Limb (tissue), 2 donors: ENCODE measurements around the gene AGBL3.

Experiments used
- DNase-seq, 2 donors: peaks; one replicate each; pipeline ENCODE4 v3.0.0-alpha.2; 2016; ENCODE audit errors: extremely low spot score in 2 of 2

AGBL3 gene

DNA sequence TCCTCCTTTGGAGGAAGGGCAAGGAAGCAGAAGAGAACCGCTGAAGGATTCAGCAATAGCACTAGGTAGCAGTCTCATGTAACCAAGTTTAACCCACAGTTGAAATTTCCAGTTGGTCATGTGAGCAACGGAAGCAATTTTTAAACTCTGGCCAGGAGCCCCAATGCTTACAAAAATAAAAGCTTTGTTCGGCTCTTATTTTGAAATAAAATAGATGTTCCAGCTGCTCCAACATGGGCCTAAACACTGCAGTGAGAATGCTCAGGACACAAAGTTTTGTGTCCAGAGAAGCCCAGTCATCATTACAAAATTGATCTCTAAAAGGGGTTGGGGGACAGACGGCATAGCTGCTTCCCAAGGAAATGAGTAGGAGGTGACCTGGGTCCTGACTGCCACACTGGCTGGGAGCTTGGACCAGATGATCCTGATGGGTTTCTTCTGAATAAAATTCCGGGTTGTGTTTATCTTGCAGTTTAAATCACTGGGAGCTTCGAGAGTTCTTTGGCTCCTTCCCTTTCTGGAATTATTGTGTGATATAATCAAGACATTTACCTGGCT, 161.1 kb downstream of the AGBL3 start:
- no peak for DNase-seq

DNA sequence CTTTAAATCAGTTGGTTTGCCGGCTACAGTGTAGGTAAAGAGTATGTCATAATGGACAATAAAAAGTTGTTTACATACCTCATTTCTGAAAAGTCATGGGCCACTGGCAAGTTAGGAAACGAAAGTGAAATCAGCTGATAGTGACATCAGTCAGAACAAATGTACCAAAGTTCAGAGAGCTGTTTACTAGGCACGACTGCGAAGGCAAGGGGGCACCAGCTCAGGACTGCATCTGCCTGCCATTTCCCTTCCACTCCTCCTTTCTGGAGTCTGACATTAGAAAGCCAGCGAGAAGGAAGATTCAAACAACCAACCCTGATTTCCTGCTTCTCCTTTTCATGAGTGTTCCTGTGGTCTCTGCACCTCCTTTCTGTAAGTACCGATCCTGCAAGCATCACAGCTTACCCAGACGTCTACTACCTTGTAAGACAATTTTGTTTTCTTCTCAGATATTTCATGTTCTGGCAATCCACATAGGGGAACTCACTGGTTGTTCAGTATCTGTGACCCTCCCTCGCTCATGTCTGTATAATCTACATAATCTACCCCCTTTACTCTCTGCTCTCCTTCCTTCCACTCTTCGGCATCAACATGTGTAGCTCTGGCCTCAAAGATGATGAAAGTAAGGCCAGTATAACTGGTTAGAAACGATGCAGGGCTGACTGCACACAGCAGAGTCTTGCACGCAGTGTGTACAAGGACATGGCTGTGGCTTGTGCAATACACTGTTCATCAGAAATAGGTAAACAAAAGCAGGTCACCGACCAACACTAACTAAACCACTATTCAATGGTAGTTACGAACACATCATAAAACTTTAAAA, 161.8 kb downstream of the AGBL3 start, which contains the start of gene TMEM140:
Gene TMEM140, plus strand, starts transcription at position 174 of the 823 bp plus-strand sequence. CDS start 16,370 bp downstream, outside the sequence.
- no peak for DNase-seq

DNA sequence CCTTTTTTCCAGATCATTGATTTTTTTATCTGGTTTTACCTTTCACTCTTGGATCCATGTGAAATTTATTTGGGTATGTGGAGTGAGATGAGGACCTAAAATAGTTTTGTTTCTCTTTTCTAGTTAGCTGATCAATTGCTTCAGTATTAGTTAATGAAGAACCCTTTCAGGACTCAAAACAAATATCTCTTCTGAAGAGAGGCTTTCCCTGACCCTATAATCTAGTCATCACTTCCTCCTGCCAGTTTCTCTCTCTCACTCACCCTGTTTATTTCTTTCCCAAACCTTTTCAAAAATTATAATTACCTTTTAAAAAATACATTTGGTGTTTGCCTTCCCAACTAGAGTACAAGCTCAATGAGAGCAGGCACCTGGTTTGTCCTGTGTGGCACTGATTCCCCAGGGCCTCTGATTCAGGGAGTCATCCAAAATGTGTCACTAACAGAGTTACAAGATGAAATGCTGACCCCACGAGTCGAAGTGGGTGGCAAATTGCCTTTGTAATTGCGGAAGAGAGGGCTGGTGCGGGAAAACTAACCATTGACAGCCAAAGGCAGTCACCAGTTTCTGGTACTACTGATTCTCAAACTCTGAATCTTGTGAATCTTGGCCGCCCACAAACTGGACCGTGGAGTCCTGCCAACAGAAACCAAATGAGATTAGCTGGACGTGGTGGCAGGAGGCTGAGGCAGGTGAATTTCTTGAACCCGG, 163.9 kb downstream of the AGBL3 start:
- DNase-seq: no peak

DNA sequence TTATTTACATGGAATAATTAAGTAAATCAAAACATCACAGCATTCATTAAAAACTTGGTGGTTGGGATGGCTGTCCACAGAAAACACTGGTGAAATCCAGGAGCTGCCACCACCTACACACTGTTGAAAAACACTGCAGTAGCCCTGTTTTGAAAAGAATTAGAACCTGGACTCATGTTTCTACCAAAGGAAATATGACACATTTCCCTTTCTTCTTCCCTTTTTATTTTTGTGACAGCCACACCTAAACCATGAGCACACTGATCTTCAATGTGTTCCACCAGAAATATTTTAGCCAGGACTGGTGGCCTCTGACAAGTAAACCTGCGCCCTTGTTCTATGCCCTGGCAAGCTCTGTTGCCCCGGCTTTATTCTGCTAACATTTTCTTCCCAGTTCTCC, 164.8 kb downstream of the AGBL3 start:
- DNase-seq: no peak

DNA sequence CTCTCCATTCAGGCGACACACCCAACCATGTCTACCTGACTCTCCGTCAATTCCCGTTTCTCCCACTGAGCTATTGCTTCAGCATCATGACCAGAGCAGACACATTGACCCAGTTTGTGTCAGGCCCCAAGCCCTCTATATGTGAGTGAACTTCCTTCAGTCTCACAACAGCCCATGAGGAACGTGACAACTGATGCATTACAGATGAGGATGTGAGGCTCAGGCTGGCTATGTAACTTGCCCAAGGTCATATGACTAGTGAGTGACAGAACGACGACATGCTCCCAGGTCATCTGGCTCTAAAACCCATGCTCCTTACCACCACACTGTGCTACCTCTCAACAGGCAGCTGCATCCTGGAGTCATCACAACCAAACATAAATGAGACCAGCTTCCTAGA, 165.2 kb downstream of the AGBL3 start:
- DNase-seq: no peak

DNA sequence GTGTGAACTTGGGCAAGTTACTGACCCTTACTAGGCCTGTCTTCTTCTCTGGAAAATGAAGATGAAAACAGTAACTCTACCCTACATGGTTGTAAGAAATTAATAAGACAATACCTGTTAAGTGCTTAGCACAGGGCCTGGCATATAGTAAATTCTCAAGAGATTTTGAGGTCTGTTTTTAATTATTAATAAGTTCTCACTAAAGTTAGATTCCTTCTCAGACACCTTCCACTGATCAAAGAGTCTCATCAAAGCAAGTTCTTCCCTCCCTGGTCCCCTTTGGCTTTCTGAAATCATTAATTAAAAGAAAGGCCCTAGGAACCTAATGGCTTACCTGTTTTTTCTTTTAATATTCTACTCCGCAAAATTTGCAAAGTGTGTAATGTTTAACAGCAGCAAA, 166.1 kb downstream of the AGBL3 start:
- no peak for DNase-seq

DNA sequence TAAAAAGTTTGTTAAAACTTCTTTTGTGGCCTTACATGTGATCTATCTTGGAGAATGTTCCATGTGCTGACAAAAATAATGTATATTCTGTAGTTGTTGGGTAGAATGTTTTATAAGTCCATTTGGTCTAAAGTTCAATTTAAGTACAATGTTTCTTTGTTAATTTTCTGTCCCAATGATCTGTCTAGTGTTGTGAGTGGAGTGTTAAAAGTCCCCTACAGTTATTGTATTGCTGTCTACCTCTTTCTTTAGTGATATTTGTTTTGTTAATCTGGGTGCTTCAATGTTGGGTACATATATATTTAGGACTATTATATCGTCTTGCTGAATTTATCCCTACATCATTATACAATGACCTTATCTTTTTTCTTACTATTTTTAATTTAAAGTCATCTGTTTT, 168.4 kb downstream of the AGBL3 start:
- DNase-seq: no peak

DNA sequence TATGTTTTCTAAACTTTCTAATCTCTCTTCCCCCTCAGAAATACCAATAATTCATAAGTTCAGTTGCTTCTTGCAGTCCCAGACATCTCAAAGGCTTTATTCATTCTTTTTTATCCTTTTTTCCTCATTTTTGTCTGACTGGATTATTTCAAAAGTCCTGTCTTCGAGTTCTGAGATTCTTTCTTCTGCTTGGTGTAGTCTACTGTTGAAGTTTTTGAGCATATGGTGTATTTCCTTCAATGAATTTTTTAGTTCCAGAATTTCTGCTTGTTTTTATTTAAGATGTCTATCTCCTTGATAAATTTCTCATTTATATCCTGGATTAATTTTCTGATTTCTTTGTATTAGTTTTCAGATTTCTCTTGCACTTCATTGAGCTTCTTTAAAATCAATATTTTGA, 170.0 kb downstream of the AGBL3 start:
- DNase-seq: no peak

DNA sequence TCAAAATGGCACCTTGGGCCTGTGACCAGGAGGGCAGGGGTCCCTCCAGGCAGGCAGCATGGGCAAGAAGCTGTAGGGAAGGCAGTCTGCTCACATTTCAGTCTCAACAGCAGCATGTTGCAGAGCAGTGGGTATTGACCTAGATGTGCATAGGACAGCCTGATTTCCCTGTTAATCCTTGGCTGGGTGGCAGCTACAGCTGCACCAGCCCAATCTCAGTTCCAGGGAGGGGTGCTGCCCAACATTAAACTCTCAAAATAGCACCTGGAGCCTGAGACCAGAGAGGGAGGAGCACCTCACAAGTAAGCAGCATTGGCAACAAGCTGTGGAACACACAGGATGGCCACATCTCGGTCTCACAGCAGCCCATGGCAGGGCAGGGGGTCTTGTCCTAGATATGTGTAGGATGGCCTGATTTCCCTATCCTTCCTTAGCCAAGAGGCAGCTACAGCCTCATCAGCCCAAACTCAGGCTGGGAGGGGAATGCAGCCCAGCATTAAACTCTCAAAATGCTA, 171.9 kb downstream of the AGBL3 start:
- DNase-seq: no peak

DNA sequence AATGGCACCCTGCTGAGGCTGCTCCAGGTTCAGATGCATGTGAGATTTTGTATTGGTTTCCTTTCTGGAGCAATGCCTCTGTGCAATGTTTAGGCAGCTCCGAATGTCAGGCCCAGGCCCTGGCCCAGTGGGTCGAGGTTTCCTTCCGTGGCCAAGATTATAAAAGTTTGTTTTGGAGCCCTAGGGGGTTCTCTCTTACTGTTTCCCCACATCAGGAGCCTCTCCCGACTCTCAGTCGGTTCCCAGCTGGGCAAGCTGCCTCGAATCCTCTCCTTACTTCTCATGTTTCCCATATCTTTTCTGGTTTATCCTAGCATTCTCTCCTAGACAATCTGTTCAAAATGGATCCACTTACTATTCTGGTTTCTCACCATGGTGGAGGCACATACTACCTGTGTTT, 172.6 kb downstream of the AGBL3 start:
- DNase-seq: no peak

DNA sequence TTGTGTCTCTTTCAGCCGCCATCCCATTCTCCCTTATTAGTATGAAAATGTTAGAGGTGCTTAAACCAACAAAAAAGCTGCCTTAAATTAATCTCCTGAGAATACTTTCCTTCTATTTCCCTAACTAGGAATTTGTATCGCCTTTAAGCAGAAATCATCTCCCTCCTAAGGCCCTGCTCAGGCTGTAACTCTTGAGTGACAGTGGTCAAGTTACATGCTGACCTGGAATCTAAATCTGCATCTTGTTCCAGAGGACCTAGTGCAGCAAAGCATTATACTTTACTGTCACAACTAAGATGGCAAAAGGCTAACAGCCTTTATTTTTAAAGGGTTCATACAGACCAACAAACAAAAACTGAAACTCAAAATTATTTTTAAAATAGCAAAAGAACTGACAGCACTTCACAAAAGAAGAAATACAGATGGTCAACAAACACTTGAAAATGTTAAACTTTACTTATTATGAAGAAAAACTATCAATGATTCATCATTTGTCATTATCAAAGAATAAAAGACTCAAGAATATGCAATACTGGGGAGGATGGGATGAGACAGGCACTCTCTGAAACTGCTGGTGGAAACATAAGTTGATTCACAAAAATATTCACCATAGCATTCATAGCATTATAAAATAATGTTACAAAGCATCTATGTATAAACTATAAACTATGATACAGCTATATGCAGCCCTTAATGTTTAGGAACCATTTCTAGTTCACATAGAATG, 173.2 kb downstream of the AGBL3 start:
- DNase-seq: no peak

DNA sequence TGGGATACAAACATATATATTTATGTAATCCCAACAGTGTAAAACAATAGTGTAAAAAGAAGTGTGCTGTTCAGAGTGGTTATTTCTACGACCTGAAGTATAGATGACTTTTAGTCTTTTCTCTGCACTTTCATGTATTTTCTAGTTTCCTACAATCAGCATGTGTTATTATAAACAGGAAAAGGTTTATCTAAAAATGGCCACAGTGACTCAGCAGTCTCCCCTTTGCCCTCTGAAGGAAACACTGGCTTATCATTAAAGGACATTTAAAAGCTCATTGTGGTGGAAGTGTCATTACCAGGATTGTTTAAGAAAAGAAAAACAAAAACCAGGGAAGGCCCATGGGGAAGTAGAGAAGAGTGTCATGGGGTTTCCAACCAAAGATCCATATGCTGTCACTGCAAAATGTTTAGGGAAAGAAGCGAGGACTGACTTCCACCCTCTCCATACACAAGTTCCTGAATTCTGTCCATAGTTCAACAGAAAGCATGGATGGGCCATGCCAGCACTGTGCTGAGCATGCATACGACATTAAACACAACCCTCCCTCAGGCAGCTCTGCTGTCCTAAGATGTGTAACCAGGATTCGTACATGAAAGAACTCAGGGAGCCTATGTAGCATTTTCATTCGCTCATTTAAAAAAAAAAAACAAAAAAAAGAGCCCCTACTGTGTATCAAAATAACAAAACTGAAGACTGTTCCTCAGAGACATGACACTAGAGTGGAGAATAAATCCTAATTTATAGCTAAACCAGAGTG, 174.0 kb downstream of the AGBL3 start:
- no peak for DNase-seq

DNA sequence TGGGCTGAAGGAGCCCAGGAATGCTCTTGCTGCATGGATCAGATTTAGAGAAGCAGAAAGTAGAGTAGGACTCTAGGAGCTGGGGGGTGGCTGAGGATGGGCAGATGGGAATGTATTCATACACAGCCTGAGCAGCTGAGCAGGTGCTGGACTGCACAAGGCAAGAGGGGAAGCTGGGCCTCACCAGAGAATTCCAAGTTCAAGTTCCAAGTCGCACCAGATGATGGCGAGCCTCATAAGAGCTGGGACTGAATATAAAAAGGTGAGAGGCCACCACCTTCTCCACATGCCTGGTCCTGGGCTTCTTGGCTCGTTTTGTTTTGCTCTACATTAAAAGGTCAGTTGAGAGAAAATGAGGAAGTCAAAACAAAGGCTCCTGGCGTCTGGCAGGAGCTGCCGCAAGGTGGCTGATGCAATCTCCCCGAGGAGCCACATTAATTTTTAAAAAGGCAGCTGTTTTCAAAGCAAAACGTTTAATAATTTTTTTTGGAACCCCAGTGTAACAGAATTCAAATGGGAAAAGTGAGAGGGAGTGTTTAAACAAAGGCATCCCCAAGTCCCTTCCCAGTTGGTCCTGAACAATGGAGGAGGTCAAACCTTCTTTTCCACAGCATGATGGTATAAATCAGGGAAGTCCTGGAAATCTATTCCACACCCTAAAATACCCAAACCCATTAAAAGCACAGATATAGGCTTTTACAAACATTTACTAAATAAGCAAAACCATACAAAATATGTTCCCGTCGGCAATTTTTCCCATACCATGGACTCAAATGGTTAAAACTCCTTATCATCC, 174.7 kb downstream of the AGBL3 start:
- DNase-seq: no peak

DNA sequence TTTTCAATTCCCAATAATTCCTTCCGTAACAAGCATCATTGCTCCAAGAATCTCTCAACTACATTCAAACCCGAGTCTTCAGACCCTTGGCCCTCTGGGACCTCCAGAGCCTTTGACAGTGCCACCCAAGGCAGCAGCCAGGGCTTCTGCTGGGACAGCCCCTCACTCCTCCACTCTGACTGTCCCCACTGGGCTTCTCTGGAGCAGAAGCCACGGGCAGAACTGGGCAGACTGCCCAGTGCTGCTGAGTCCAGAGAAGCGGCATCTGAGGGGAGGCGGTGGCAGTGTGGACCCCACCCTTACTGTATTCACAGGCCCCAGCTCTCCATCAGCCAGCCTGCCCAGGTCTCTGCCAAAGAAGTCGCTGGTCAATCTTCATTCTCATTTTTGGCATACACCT, 175.4 kb downstream of the AGBL3 start:
- no peak for DNase-seq

DNA sequence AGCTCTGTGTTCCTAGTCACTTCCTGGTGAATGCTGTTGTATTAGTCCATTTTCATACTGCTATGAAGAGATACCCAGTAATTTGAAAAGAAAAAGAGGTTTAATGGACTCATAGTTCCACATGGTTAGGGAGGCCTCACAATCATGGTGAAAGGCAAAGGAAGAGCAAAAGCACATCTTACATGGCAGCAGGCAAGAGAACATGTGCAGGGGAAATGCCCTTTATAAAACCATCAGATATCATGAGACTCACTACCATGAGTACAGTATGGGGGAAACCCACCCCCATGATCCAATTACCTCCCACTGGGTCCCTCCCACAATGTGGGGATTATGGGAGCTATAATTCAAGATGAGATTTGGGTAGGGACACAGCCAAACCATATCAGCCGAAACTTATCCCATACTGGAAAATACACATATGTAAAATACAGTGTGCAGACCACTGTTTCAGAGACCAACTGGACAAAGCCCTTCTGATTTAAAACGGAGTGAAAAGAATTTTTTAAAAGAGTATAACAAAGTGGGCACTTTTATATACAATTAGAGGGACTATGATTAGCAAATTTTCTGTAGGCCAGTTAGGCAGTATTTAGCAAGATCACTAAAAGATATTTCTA, 176.2 kb downstream of the AGBL3 start:
- no peak for DNase-seq

DNA sequence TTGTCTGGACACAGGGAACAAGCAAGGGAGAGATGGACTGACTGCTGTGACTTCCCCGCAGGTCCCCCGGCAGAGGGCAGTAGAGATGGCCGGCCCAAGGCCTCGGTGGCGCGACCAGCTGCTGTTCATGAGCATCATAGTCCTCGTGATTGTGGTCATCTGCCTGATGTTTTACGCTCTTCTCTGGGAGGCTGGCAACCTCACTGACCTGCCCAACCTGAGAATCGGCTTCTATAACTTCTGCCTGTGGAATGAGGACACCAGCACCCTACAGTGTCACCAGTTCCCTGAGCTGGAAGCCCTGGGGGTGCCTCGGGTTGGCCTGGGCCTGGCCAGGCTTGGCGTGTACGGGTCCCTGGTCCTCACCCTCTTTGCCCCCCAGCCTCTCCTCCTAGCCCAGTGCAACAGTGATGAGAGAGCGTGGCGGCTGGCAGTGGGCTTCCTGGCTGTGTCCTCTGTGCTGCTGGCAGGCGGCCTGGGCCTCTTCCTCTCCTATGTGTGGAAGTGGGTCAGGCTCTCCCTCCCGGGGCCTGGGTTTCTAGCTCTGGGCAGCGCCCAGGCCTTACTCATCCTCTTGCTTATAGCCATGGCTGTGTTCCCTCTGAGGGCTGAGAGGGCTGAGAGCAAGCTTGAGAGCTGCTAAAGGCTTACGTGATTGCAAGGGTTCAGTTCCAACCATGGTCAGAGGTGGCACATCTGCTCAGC, 178.2 kb downstream of the AGBL3 start:
- no peak for DNase-seq

DNA sequence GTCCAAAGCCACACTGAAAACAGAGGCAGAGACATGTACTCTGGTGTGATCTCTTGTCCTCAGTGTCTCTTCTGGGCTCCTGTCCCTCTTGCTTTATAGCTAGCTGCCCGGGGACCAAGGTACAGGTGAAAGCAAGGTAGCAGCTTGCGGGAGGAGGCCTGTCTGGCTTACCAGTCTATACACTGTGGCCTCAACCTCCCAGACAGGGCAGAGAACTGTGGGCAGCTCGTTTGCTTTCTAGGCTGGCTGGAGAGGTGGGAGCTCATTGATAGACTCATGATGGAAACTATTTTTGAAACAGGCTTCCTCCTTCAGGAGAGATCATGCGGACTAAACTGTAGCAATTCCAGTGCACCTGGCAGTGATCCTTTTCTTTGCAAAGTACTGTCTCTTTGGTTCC, 179.6 kb downstream of the AGBL3 start:
- DNase-seq: no peak

DNA sequence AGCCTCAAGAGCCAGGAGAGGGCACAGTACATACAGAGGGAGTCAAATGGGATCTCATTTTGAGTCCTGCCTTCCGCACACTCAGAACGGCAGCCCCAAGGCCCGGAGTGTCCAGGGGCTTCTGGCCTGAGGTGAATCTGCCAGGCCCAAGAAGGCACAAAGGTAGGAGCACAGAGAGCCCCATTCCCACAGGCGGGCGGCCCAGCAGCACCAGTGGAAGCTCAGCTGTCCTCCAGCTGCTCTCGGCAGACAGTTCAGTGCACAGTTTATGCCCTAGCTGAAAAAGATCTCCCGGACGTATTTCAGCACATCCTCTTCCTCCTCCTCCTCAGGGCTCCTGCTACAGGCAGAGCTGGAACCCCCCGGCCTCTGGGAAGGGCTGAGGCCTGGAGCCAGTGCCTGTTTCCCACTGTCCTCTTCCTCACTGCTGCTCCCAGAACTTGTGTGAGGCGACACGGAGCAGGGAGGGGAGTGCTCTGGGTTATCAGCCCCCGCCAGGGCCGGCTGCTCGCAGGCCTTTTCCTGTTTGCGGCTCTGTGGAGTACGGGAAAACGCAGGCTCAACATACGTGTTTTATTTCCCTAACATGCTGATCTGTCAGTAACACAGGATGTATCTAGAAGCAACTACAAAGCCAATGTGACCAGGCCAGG, 180.2 kb downstream of the AGBL3 start:
- no peak for DNase-seq
